B cell (primary cell): Measurements from ENCODE around the gene RGP1.

Experiments
- CTCF ChIP-seq: fragments of 200-600 bp; IDR thresholded peaks from one replicate; pipeline ENCODE4 v1.8.0; 2022; ENCODE audit warnings: antibody characterized with exemption, mild to moderate bottlenecking
- EZH2 ChIP-seq: IDR thresholded peaks from 2 replicates; pipeline ENCODE4 v1.6.1; 2012; ENCODE audit warnings: borderline replicate concordance, low read depth, mild to moderate bottlenecking, moderate library complexity, low read length; ENCODE audit not compliant: insufficient read depth, poor library complexity, severe bottlenecking

DNA sequence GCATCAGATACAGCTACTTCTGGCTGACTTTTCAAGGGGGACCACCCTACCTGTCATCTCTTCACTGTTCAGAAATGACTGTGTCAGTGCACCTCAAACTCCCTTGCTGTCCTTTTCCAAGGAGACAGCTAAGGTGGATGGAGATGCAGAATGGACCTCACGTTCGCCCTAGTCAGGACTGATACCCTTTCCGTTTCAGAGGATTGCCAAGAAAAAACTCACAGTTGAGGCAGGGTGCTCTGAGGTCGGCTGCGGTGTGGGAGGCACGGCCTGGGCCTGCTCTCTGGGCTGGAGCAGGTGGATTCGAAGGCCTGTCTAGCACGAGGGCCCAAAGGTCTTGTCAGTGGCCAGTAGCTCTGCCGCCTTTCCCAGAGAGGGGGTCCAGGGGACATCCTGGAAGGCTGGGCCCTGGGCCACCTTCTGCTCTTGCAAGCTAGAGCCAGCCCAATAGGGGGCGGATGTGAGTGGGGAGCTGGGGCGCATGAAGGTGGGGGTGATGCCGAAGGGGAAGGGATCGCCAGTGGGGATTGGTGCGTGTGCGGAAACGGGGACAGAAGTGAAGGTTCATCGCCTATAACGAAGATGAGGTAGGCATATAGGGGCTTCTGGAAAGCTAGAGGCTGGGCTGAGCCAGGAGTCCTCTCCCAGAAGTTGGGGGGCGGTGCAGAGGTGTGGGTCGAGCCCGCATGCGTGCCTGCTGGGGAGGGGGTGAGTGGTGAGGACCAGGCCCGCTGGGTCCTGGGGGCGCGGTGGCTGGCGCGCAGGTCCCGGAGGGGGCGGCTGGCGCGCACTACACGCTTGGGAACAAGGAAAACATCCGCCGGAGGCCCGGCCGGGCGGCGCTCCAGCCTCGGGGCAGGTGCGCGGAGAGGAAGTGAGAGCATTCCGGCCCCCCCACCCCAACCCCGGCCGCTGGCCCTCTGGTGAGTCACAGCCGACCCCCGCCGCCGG lies 7.5 kb downstream of the RGP1 start:
- TF ChIP-seq CTCF = peak; percentile 70
- no peak for TF ChIP-seq EZH2
